OCI-LY3 (cell line): Measurements from ENCODE around the gene ABCA4.

Experiments used
- H2AFZ ChIP-seq: fragments of 200-600, 300-600 bp; shearing (Covaris generic); 2 replicates; pipeline ENCODE4 v1.6.0; 2014; ENCODE audit warnings: antibody characterized with exemption, low read depth, low read length
- H3K27ac ChIP-seq: fragments of 200-600, 300-600 bp; sonication (generic); 2 replicates; pipeline ENCODE4 v1.5.1; 2014; ENCODE audit warnings: mild to moderate bottlenecking, low read length, moderate library complexity, mixed read lengths
- H3K27me3 ChIP-seq: fragments of 200-600, 300-600 bp; sonication (generic); 2 replicates; pipeline ENCODE4 v1.6.1; 2014; ENCODE audit warnings: low read depth, low read length, mixed read lengths
- H3K36me3 ChIP-seq: fragments of 200-600, 300-600 bp; sonication (generic); replicated peaks from 2 replicates; pipeline ENCODE3; 2014; ENCODE audit warnings: low read depth, low read length, mixed read lengths
- H3K4me1 ChIP-seq: fragments of 300-600, 200-600 bp; sonication (generic); 2 replicates; pipeline ENCODE4 v1.6.1; 2014; ENCODE audit warnings: low read length, mixed read lengths
- H3K4me2 ChIP-seq: fragments of 200-600, 300-600 bp; sonication (generic); 2 replicates; pipeline ENCODE4 v1.6.1; 2014; ENCODE audit warnings: low read length, mixed read lengths
- H3K4me3 ChIP-seq: fragments of 300-600, 200-600 bp; sonication (generic); 2 replicates; pipeline ENCODE4 v1.5.1; 2014; ENCODE audit warnings: antibody characterized with exemption, mild to moderate bottlenecking, low read length, moderate library complexity
- H3K79me2 ChIP-seq: fragments of 300-600, 200-600 bp; shearing (Covaris generic); 2 replicates; pipeline ENCODE4 v1.6.1; 2014; ENCODE audit warnings: mild to moderate bottlenecking, low read length, mixed read lengths
- H3K9ac ChIP-seq: fragments of 300-600, 200-600 bp; shearing (Covaris generic); 2 replicates; pipeline ENCODE4 v1.6.0; 2014; ENCODE audit warnings: mild to moderate bottlenecking, low read length, moderate library complexity
- H3K9me3 ChIP-seq: fragments of 200-600, 300-600 bp; shearing (Covaris generic); 2 replicates; pipeline ENCODE4 v1.6.1; 2014; ENCODE audit warnings: low read length, mixed read lengths; ENCODE audit not compliant: insufficient read depth
- H4K20me1 ChIP-seq: fragments of 200-600, 300-600 bp; sonication (generic); 2 replicates; pipeline ENCODE4 v1.6.1; 2016; ENCODE audit warnings: low read length, mixed read lengths; ENCODE audit not compliant: insufficient read depth
- EZH2phosphoT487 ChIP-seq: fragments of 200-600 bp; shearing (Covaris generic); IDR thresholded peaks from 2 replicates; pipeline ENCODE4 v1.6.1; 2018; ENCODE audit warnings: antibody characterized with exemption, mixed run types, low read depth
- TF ChIP-seq, protein P1 (sequence below): fragments of 200-600, 300-600 bp; sonication (generic); IDR thresholded peaks from 2 replicates; pipeline ENCODE4 v1.5.1; 2014; ENCODE audit warnings: antibody characterized with exemption, low read length, low read depth

Gene ABCA4

DNA sequence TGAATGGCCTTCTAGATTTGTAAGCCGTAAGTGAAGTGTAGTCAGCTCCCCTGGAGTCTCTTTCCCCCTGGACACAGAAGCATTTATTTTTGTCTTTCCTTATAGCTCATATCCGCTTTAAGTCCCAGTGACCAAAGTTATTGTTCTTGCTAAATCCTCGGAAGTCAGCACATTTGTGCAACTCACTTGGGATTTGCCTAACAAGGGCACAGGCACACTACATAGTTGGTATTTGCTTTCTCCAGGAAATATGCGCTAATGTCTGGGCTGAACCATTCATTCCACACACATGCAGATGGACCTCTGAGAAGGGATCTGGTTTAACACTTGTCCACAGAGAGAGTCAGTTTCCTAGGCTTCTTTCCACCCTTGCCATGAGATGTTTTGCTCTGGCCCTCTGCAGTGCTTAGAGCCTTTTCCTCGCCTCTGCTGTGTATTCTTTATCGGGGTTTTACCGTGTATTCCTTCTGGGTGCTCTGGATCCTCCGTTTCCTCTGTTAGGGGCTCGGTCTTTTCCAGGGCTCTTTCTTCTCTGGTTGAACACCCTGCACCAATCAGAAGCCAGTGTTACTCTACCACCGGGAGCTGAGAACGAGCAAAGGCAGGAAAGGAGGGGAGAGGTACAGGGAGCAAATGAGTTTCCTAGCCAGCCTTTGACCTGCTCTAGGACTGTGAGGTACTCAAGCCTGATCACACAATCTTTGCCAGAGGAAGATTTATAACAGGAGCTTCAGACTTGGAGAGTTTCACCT is 72.4 kb downstream of the ABCA4 start:
- Histone ChIP-seq H3K79me2 (no peaks in the 10 kb centered on the region), H3K36me3 (no peaks in the 10 kb centered on the region), H3K27ac (no peak overlapping the region), H3K4me2 (no peak overlapping the region), H3K4me3 (no peak overlapping the region), H3K4me1 (no peaks in the 10 kb centered on the region), H2AFZ (no peak overlapping the region), H3K27me3 (peaks cover 5% of the 10 kb centered on the region; the same call in 1 of the 2 replicates), H3K9me3 (no peaks in the 10 kb centered on the region), H3K9ac (no peak overlapping the region), H4K20me1 (no peaks in the 10 kb centered on the region)
- TF ChIP-seq EZH2phosphoT487, result no peak
- TF ChIP-seq, protein P1, sequence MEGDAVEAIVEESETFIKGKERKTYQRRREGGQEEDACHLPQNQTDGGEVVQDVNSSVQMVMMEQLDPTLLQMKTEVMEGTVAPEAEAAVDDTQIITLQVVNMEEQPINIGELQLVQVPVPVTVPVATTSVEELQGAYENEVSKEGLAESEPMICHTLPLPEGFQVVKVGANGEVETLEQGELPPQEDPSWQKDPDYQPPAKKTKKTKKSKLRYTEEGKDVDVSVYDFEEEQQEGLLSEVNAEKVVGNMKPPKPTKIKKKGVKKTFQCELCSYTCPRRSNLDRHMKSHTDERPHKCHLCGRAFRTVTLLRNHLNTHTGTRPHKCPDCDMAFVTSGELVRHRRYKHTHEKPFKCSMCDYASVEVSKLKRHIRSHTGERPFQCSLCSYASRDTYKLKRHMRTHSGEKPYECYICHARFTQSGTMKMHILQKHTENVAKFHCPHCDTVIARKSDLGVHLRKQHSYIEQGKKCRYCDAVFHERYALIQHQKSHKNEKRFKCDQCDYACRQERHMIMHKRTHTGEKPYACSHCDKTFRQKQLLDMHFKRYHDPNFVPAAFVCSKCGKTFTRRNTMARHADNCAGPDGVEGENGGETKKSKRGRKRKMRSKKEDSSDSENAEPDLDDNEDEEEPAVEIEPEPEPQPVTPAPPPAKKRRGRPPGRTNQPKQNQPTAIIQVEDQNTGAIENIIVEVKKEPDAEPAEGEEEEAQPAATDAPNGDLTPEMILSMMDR, result no peak

DNA sequence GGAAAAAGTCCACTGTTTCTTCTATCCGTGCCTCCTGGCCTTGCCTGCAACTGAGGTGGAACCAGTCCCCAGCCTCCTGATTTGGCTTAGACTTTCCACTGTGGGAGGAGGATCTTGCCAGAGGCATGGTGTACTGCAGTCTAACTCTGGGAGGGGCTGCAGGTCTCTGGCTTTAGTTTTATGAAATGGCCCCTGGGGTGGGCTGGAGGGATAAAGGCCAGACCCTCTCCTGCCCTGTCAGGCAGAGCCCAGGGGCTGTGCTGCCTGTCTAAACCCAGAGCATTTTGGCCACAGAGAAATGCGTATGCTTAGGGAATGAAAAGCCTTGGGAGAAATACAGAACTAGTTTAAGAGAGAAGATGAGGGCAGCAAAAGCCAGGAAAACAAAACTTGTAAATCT is 73.0 kb downstream of the ABCA4 start:
- Histone ChIP-seq H3K4me1 (no peaks in the 10 kb centered on the region), H3K79me2 (no peaks in the 10 kb centered on the region), H3K36me3 (no peaks in the 10 kb centered on the region), H3K4me3 (no peak overlapping the region), H3K9me3 (no peaks in the 10 kb centered on the region), H3K27ac (no peak overlapping the region), H3K27me3 (peaks cover 5% of the 10 kb centered on the region; the same call in 1 of the 2 replicates), H4K20me1 (no peaks in the 10 kb centered on the region), H2AFZ (no peak overlapping the region), H3K4me2 (no peak overlapping the region), H3K9ac (no peak overlapping the region)
- TF ChIP-seq, protein P1, result no peak
- TF ChIP-seq EZH2phosphoT487, result no peak

DNA sequence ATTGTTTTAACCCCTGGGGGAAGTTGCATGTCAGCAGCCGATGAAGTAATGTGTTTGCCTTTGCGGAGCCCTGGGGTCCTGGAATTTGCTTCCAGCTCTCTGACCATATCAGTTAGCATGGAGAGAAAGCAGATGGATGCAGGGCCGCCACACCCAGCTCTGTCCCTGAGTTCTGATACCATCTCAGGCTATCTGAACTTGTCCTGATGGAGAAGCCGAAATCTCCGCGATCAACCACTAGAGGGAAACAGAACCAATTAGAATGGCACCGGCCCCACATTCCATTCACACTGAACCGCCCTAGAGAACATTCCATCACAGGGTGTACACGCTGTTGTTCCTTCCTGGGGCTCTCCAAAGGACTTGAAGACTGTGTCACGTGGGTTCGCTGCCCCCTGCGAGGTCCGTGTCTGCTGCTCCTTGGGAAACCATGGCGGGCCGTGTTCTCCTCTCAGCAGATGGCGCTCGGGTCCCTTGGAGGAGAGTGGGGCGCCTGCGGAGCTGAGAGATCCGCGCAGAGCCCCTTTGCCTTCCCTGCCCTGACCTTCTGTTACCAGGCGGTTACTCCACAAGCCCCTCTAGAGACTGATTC is 75.4 kb downstream of the ABCA4 start:
- no peak overlapping the region for H2AFZ ChIP-seq

DNA sequence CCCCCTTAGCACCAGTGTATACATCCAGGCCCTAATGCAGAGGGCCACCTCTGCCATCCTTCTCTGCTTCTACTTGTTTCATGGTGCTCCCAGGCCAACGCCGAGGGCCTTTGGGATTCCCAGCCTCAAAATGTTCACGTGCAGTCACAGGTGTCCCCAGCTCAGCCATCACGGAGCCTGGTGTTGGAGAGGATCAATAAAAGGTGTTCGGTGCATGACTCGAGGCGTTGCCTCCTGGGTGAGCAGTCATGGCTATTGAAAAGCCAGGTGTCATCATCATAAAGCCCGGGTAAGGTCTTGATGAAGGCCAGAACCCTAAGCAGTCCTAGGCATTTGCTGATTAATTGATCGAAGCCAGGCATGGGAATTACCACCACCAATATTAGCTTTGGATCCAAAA is 76.1 kb downstream of the ABCA4 start:
- no peak overlapping the region for H3K4me3 ChIP-seq
- H2AFZ ChIP-seq, result no peak overlapping the region
- no peaks in the 10 kb centered on the region for H3K4me1 ChIP-seq
- TF ChIP-seq, protein P1, result no peak
- no peak for TF ChIP-seq EZH2phosphoT487
- H4K20me1 ChIP-seq, result no peaks in the 10 kb centered on the region
- no peak overlapping the region for H3K27ac ChIP-seq
- no peaks in the 10 kb centered on the region for H3K36me3 ChIP-seq
- H3K9ac ChIP-seq, result no peak overlapping the region
- no peaks in the 10 kb centered on the region for H3K27me3 ChIP-seq
- no peaks in the 10 kb centered on the region for H3K9me3 ChIP-seq
- no peak overlapping the region for H3K4me2 ChIP-seq
- H3K79me2 ChIP-seq, result no peaks in the 10 kb centered on the region

More for the DNA sequence above, 75.4 kb downstream of the ABCA4 start:
- Histone ChIP-seq H3K9me3 (no peaks in the 10 kb centered on the region), H4K20me1 (no peaks in the 10 kb centered on the region), H3K79me2 (no peaks in the 10 kb centered on the region), H3K9ac (no peak overlapping the region), H3K27me3 (no peaks in the 10 kb centered on the region), H3K4me3 (no peak overlapping the region), H3K36me3 (no peaks in the 10 kb centered on the region), H3K4me1 (no peaks in the 10 kb centered on the region), H3K27ac (no peak overlapping the region), H3K4me2 (no peak overlapping the region)
- TF ChIP-seq, protein P1, result peak; percentile 26
- TF ChIP-seq EZH2phosphoT487, result no peak
